ENCODE results near the gene DISC1.

DISC1 gene

DNA sequence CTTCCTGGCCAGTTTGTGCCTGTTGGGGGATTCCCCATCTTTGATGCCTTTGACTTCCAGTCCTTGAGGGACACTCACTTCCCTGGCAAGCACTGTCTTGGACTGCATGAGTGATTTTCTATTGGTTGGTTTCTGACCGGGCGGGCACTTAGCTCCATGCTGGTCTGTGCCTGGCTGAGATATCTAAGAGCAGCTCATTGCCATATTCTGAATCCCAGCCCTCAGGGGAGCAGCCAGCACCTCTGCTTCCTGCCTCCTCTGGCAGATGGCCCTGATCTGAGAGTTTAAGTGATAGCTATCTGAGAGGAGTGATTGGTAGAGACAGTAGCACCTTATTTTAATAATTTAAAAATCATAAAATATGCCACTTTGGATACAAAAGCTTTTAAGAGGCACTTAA, 52.5 kb downstream of the DISC1 start:
- no peaks in the 10 kb centered on the region for H3K27me3 ChIP-seq (ENCODE audit: control insufficient read depth in 2 of 2, insufficient read depth in 2 of 2, low read length in 2 of 2)
- H3K9me3 ChIP-seq (ENCODE audit: control insufficient read depth in 2 of 2, low read length in 2 of 2) = no peaks in the 10 kb centered on the region
- no peaks in the 10 kb centered on the region for H3K36me3 ChIP-seq (ENCODE audit: control insufficient read depth in 2 of 2, insufficient read depth in 2 of 2, low read length in 2 of 2)
- H3K4me3 ChIP-seq (ENCODE audit: low read length in 2 of 2) = no peak overlapping the region
- no peak overlapping the region for H3K27ac ChIP-seq (ENCODE audit: low read depth in 2 of 2, low read length in 2 of 2)
- no peaks in the 10 kb centered on the region for H3K4me1 ChIP-seq (ENCODE audit: control insufficient read depth in 2 of 2, insufficient read depth in 2 of 2, low read length in 2 of 2)
- no peak overlapping the region for H3K9ac ChIP-seq (ENCODE audit: low read depth in 1 of 2, low read length in 2 of 2)

DNA sequence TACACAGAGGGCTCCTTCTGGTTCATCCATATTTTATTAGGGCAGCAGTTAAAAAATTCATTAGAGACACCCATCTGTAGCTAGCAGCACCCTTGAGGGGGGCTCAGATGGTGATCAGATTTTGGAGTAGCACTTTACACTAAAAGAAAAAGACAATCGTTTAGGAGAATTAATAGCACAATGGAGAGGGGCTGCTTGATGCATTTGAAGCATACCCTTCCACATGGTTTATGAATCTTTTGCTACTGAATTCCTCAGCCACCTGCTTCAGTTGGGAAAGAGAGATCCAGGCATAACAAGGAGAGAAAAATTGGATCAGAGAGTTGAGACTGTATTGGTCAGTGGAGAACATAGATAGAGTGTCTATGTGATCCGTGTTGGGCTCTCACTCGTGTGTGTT, 54.4 kb downstream of the DISC1 start:
- Histone ChIP-seq H3K9me3 (ENCODE audit: control insufficient read depth in 2 of 2, low read length in 2 of 2) (no peaks in the 10 kb centered on the region), H3K4me3 (ENCODE audit: low read length in 2 of 2) (no peak overlapping the region), H3K4me1 (ENCODE audit: control insufficient read depth in 2 of 2, insufficient read depth in 2 of 2, low read length in 2 of 2) (peaks cover 2 to 8% of the 10 kb centered on the region in 2 donors), H3K9ac (ENCODE audit: low read depth in 1 of 2, low read length in 2 of 2) (no peak overlapping the region), H3K27ac (ENCODE audit: low read depth in 2 of 2, low read length in 2 of 2) (no peak overlapping the region), H3K36me3 (ENCODE audit: control insufficient read depth in 2 of 2, insufficient read depth in 2 of 2, low read length in 2 of 2) (no peaks in the 10 kb centered on the region), H3K27me3 (ENCODE audit: control insufficient read depth in 2 of 2, insufficient read depth in 2 of 2, low read length in 2 of 2) (no peaks in the 10 kb centered on the region)

GRCh38 chr1:231682779-231683178, 56.2 kb downstream of the DISC1 start:
- Histone ChIP-seq H3K36me3 (ENCODE audit: control insufficient read depth in 2 of 2, insufficient read depth in 2 of 2, low read length in 2 of 2) (no peaks in the 10 kb centered on the region), H3K9ac (ENCODE audit: low read depth in 1 of 2, low read length in 2 of 2) (no peak overlapping the region), H3K27ac (ENCODE audit: low read depth in 2 of 2, low read length in 2 of 2) (no peak overlapping the region), H3K4me1 (ENCODE audit: control insufficient read depth in 2 of 2, insufficient read depth in 2 of 2, low read length in 2 of 2) (peaks cover 2 to 8% of the 10 kb centered on the region in 2 donors), H3K9me3 (ENCODE audit: control insufficient read depth in 2 of 2, low read length in 2 of 2) (no peaks in the 10 kb centered on the region), H3K4me3 (ENCODE audit: low read length in 2 of 2) (no peak overlapping the region), H3K27me3 (ENCODE audit: control insufficient read depth in 2 of 2, insufficient read depth in 2 of 2, low read length in 2 of 2) (no peaks in the 10 kb centered on the region)

- H3K4me3 ChIP-seq (ENCODE audit: low read length in 2 of 2) = no peak overlapping the region
- no peak overlapping the region for H3K9ac ChIP-seq (ENCODE audit: low read depth in 1 of 2, low read length in 2 of 2)
- H3K36me3 ChIP-seq (ENCODE audit: control insufficient read depth in 2 of 2, insufficient read depth in 2 of 2, low read length in 2 of 2) = no peaks in the 10 kb centered on the region
- peaks cover 2 to 8% of the 10 kb centered on the region in 2 donors for H3K4me1 ChIP-seq (ENCODE audit: control insufficient read depth in 2 of 2, insufficient read depth in 2 of 2, low read length in 2 of 2)
- no peaks in the 10 kb centered on the region for H3K9me3 ChIP-seq (ENCODE audit: control insufficient read depth in 2 of 2, low read length in 2 of 2)
- peak overlapping the region; percentile 16 to 45 for H3K27ac ChIP-seq (ENCODE audit: low read depth in 2 of 2, low read length in 2 of 2)
- no peaks in the 10 kb centered on the region for H3K27me3 ChIP-seq (ENCODE audit: control insufficient read depth in 2 of 2, insufficient read depth in 2 of 2, low read length in 2 of 2)
These were observed 57.0 kb downstream of the DISC1 start for GRCh38 chr1:231683439-231684165.

DNA sequence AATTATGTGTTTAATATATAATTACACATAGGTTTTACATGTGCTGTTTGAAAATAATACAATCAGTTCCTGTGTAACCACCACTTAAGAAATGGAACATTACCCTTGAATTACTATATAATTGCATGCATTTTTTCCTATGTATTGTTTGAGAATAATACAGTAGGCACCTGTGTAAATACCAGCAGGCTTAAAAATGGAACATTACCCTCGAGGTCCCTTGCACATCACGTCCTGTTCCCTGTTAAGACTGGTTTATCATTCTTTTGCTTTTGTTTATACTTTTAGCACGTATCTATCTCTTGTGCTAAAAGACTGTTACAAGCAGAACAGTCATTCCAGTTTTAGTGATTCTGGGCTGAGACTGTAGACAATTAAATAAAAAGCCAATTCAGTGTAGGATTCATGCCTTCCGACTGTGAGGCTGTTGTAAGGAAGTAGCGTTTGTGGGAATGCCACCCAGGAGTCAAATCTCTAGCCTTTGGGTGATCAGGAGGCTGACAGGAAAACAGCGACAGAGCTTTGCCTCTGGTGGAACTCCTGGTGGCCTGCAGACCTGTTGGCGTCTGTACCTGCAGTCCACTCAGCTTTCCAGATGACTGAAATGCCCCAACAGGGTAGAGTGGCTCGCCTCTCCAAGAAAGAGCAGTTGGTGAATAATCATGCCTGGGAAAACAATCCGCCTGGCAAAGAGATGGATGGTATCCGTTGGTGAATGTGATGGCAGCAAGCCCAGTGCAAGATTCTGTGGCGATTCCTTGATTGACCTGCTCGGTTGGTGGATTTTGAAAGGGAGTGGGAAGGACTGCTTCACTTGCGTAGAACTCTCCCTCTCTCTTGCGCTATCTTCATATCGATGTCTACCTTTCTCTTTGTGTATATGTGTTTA, 58.0 kb downstream of the DISC1 start:
- Histone ChIP-seq H3K9me3 (ENCODE audit: control insufficient read depth in 2 of 2, low read length in 2 of 2) (no peaks in the 10 kb centered on the region), H3K4me1 (ENCODE audit: control insufficient read depth in 2 of 2, insufficient read depth in 2 of 2, low read length in 2 of 2) (peaks cover 2 to 8% of the 10 kb centered on the region in 2 donors), H3K27me3 (ENCODE audit: control insufficient read depth in 2 of 2, insufficient read depth in 2 of 2, low read length in 2 of 2) (no peaks in the 10 kb centered on the region), H3K36me3 (ENCODE audit: control insufficient read depth in 2 of 2, insufficient read depth in 2 of 2, low read length in 2 of 2) (no peaks in the 10 kb centered on the region), H3K27ac (ENCODE audit: low read depth in 2 of 2, low read length in 2 of 2) (peak overlapping the region; percentile 38 to 68), H3K4me3 (ENCODE audit: low read length in 2 of 2) (peak overlapping the region in 1 of 2 donors; percentile 15), H3K9ac (ENCODE audit: low read depth in 1 of 2, low read length in 2 of 2) (peak overlapping the region in 1 of 2 donors; percentile 9)

GRCh38 chr1:231686384-231686783, 59.8 kb downstream of the DISC1 start:
- peaks cover 2 to 8% of the 10 kb centered on the region in 2 donors for H3K4me1 ChIP-seq (ENCODE audit: control insufficient read depth in 2 of 2, insufficient read depth in 2 of 2, low read length in 2 of 2)
- no peaks in the 10 kb centered on the region for H3K36me3 ChIP-seq (ENCODE audit: control insufficient read depth in 2 of 2, insufficient read depth in 2 of 2, low read length in 2 of 2)
- H3K27me3 ChIP-seq (ENCODE audit: control insufficient read depth in 2 of 2, insufficient read depth in 2 of 2, low read length in 2 of 2) = no peaks in the 10 kb centered on the region
- no peak overlapping the region for H3K4me3 ChIP-seq (ENCODE audit: low read length in 2 of 2)
- no peak overlapping the region for H3K9ac ChIP-seq (ENCODE audit: low read depth in 1 of 2, low read length in 2 of 2)
- H3K9me3 ChIP-seq (ENCODE audit: control insufficient read depth in 2 of 2, low read length in 2 of 2) = no peaks in the 10 kb centered on the region
- no peak overlapping the region for H3K27ac ChIP-seq (ENCODE audit: low read depth in 2 of 2, low read length in 2 of 2)

DNA sequence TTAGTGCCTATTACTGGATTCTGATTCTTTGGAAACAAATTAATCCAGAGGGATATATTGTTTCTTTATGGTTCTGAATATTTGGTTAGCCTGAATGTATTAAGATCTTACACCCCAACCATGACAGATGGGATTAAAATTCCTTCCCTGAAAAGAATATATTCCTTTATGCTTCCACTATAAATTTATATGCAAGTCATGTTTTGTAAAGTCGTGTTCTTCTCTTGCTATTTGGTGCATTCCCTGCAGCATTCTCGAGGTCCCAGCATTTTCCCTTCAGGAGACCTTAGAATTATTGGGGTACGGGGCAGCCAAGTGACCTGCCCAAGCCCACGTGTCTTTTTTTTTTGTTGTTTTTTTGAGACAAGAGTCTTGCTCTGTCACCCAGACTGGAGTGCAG, 62.4 kb downstream of the DISC1 start:
- Histone ChIP-seq H3K4me1 (ENCODE audit: control insufficient read depth in 2 of 2, insufficient read depth in 2 of 2, low read length in 2 of 2) (peaks cover 2 to 8% of the 10 kb centered on the region in 2 donors), H3K36me3 (ENCODE audit: control insufficient read depth in 2 of 2, insufficient read depth in 2 of 2, low read length in 2 of 2) (no peaks in the 10 kb centered on the region), H3K9ac (ENCODE audit: low read depth in 1 of 2, low read length in 2 of 2) (no peak overlapping the region), H3K9me3 (ENCODE audit: control insufficient read depth in 2 of 2, low read length in 2 of 2) (no peaks in the 10 kb centered on the region), H3K27me3 (ENCODE audit: control insufficient read depth in 2 of 2, insufficient read depth in 2 of 2, low read length in 2 of 2) (no peaks in the 10 kb centered on the region), H3K27ac (ENCODE audit: low read depth in 2 of 2, low read length in 2 of 2) (no peak overlapping the region), H3K4me3 (ENCODE audit: low read length in 2 of 2) (no peak overlapping the region)

GRCh38 chr1:231690059-231690458, 63.5 kb downstream of the DISC1 start:
- Histone ChIP-seq H3K4me1 (ENCODE audit: control insufficient read depth in 2 of 2, insufficient read depth in 2 of 2, low read length in 2 of 2) (no peaks in the 10 kb centered on the region), H3K27me3 (ENCODE audit: control insufficient read depth in 2 of 2, insufficient read depth in 2 of 2, low read length in 2 of 2) (no peaks in the 10 kb centered on the region), H3K36me3 (ENCODE audit: control insufficient read depth in 2 of 2, insufficient read depth in 2 of 2, low read length in 2 of 2) (no peaks in the 10 kb centered on the region), H3K9me3 (ENCODE audit: control insufficient read depth in 2 of 2, low read length in 2 of 2) (no peaks in the 10 kb centered on the region), H3K27ac (ENCODE audit: low read depth in 2 of 2, low read length in 2 of 2) (no peak overlapping the region), H3K9ac (ENCODE audit: low read depth in 1 of 2, low read length in 2 of 2) (no peak overlapping the region), H3K4me3 (ENCODE audit: low read length in 2 of 2) (no peak overlapping the region)

GRCh38 chr1:231691618-231692259, 65.1 kb downstream of the DISC1 start:
- no peaks in the 10 kb centered on the region for H3K9me3 ChIP-seq (ENCODE audit: control insufficient read depth in 2 of 2, low read length in 2 of 2)
- no peaks in the 10 kb centered on the region for H3K4me1 ChIP-seq (ENCODE audit: control insufficient read depth in 2 of 2, insufficient read depth in 2 of 2, low read length in 2 of 2)
- H3K4me3 ChIP-seq (ENCODE audit: low read length in 2 of 2) = no peak overlapping the region
- H3K27me3 ChIP-seq (ENCODE audit: control insufficient read depth in 2 of 2, insufficient read depth in 2 of 2, low read length in 2 of 2) = no peaks in the 10 kb centered on the region
- H3K27ac ChIP-seq (ENCODE audit: low read depth in 2 of 2, low read length in 2 of 2) = no peak overlapping the region
- H3K9ac ChIP-seq (ENCODE audit: low read depth in 1 of 2, low read length in 2 of 2) = no peak overlapping the region
- no peaks in the 10 kb centered on the region for H3K36me3 ChIP-seq (ENCODE audit: control insufficient read depth in 2 of 2, insufficient read depth in 2 of 2, low read length in 2 of 2)
